Measurements from ENCODE around the gene FSTL4.
"Not testable (repeated sequence)": the region's sequence is repeated elsewhere in the genome, so short reads cannot be mapped to it uniquely, and the experiment has no call there.

FSTL4 gene

GRCh38 chr5:133233616-133234015 lies 378.7 kb downstream of the FSTL4 start:
- no peak for DNase-seq

DNA sequence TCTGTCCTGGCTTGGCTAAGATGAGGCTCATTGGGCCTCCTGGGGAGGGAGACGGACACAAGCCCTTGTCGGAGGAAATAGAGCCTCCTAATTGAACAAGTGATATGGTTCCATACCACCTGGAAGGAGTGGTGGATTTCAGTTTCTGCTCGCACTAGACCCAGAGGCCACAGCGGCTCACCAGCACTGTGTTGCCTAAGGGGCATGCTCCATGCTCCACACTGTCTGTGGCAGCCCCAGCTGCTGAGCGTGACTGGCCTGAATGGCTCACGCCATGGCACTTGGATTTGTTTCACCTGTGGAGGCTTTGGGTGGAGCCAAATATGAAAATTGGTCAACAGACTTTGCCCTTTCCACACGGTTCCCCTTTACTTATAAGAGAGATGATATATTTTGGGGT lies 379.4 kb downstream of the FSTL4 start:
- no peak for DNase-seq

DNA sequence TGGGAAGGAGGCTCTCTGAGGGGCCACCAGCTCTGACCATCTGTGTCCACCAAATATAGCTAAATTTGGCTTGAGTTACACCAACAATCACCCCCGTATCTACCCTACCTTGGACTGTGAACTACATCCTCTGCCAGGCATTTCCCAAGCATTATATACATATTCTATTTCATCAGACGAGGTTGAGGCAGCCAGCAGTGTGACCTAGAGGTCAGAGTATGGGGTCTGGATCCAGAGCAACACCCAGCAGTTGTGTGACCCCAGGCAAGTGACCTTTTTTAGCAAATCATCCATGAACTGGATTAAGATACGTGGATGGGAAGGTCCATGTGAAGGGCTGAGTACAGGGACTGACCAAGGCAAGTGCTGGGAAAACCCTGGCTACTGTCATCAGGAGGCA lies 379.9 kb downstream of the FSTL4 start:
- no peak for DNase-seq

GRCh38 chr5:133232011-133232410 lies 380.3 kb downstream of the FSTL4 start:
- no peak for DNase-seq

GRCh38 chr5:133230823-133231578 lies 381.3 kb downstream of the FSTL4 start:
- DNase-seq = no peak

DNA sequence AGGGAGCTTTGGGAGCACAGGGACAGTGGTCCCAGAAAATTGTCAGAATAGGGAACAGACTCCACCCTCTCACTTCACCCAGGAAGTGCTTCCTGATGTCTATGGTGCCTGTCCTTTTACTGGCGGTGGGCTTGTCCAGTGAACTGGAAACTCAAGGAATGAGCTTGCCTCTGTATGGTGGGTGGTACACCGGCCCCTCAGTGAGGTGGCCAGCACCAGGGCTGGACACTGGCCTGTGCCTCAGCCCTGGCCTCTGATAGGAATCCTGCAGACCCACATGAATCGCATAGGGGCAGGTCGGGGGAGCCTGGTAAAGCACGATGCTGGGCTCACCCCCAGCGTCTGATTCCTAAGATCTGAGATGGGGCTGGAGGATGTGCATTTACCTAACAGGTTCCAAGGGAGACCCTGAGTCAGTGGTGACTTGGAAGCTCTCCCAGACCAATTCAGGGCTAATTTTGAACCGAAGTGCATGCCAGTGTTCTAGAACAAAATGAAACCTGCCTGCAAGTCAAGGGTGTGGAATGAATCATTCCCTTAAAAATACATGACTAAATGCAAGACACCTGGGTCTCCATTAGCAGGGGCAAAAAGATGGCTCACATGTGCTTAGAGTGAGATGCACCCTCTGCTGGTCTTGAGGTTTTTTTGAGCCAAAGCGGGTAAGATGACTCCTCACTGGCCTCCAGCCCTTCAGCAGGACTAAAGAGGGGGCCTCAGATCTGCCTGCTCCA lies 382.2 kb downstream of the FSTL4 start:
- DNase-seq = no peak

GRCh38 chr5:133228316-133228715 lies 384.0 kb downstream of the FSTL4 start:
- no peak for DNase-seq

DNA sequence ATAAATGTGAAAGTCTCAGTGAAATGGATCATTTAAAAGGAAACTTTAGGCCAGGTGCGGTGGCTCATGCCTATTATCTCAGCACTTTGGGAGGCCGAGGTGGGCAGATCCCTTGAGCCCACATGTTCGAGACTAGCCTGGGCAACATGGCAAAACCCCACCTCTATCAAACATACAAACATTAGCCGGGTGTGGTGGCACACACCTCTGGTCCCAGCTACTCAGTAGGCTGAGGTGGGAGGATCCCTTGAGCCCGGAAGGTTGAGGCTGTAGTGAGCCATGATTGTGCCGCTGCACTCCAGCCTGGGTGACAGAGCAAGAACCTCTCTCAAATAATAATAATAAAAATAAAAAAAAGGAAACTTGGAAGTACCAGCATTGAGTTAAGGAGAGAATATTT lies 384.4 kb downstream of the FSTL4 start:
- no peak for DNase-seq

GRCh38 chr5:133227082-133227481 lies 385.3 kb downstream of the FSTL4 start:
- no peak for DNase-seq

DNA sequence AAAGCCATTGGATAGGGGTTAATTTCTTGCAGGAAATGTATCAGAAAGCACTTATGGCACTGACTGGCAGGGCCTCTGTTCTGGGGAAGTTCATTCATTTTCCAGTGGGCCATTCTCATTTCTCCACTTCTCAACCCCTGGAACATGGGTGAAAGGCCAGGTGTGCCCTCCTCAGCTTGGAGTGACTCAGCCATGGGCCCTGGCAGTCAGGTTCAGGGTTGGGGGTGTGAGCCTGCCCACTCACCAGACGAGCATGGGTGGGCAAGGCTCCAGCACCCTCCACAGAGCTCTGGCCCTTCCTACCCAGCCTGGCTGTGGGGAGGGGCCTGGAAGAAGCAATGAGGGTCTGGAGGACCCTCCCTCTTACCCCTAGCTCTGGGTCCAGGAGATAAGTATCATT lies 386.2 kb downstream of the FSTL4 start:
- no peak for DNase-seq

- DNase-seq = no peak
Measured at GRCh38 chr5:133225671-133226152, 386.6 kb downstream of the FSTL4 start.

DNA sequence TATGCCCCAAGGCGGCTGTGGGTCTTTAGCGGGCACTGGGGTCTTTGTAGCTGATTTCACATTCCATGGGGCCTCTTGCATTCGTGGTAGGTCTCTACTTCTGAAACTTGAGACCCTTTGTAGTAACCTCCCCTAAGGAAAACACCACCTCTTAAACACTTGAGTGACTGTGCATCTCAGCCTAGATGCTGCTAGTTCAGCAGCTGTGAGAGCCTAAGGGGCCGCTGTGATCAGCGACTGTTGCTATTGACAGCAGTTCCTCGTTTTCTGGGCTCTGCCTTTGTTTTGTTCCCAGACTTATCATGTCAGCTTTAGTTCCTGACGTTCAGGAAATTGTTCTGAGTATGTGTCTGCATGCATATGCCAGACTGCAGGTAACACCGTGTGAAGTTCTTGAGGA lies 389.4 kb downstream of the FSTL4 start:
- no peak for DNase-seq

DNA sequence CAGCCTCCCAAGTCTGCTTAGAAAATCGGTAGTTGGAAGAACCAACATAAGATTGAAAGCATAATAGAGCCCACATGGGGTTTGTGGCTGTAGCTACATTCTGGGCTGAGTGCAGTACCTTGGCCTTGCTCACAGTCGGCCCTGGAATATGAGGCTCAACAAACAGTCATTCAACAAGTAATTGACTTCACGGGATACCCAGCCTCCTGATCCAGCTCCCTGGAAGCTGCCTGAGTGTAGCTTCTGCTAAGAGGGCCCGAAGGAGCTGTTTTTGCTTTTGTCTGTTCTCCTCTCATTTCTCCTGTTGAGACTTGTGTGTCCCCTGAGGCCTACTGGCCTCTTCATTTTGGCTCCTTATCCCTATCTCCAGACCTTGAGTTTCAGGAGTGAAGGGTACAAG lies 389.8 kb downstream of the FSTL4 start:
- no peak for DNase-seq

GRCh38 chr5:133222040-133222439 lies 390.3 kb downstream of the FSTL4 start:
- DNase-seq = no peak

- DNase-seq = no peak
Measured at GRCh38 chr5:133220851-133221674, 391.3 kb downstream of the FSTL4 start.

DNA sequence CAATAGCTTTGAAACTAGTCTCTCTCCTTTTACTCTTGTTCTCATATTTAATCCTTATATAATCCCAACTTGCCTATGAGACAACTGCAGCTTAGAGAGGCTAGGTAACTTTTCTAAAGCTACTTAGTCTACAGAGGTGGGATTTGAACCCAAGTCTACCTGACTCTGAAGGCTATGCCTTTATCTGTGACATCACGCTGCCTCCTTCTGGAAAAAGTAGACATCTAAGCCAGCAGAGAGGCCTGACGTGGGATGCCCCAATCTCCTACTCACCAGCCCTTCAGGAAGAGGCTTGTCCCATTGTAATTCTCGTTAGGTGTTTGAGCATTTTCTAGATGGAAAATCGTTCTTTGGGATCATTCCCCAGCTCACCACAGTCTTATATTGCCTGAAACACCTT lies 393.0 kb downstream of the FSTL4 start:
- no peak for DNase-seq

DNA sequence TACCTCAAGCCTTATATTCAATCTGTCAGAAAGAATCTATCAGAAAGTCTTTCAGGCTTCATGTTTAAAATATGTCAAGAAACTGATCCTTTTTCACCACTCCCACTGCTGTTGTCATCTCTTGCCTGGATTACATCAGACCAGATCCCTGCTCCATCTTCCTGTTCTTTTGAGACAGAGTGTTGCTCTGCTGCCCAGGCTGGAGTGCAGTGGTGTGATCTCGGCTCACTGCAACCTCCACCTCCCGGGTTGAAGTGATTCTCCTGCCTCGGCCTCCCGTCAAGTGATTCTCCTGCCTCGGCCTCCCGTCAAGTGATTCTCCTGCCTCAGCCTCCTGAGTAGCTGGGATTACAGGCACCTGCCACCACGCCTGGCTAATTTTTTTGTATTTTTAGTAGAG lies 396.2 kb downstream of the FSTL4 start:
- not testable (repeated sequence) for DNase-seq

DNA sequence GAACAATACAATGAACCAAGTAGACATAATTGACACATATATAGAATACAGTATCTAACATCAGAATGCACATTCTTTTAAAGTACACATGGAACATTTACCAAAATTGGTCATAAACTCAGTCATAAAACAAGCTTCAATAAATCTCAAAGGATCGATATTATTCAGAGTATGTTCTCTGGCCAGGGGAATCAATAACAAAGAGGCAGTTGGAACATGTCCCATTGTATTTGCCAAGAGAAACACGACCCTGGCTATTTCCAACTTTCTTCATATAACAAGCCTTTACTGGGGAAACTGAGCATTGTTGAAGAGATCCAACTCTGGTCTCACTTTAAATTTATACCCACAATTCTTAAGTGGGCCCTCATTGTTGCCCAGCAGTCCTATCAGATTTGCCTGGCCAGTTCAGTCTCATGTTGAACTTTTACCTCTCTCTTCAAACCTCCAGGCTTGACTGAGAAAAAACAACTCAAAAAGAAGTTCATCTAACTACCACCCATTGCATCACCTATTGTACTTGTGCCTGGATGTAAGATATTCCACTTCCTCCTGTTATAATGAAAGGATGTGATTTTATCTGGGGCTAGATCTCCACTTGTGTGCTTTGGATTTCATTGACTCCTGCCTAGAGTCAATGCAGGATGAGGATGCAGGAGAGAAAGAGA lies 398.1 kb downstream of the FSTL4 start:
- DNase-seq = no peak

DNA sequence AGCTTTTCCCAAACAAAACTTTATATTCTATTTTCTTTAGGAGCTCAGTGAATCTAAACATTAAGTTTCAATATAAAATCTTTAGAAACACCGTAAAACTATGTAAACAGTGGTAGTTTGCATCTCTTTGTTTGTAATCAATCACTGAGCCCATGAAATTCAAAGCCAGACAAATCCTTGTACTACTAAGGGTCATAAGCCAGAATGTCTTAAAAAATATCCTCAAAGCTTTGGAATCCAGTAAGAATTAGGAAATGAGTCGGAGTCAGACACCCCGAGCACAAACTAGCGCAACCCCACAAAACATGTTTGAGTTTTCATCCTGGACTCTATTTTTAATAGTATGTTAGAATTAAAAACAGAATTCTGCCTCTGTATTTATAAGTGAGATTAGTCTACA lies 406.7 kb downstream of the FSTL4 start:
- no peak for DNase-seq

GRCh38 chr5:133205204-133205603 lies 407.1 kb downstream of the FSTL4 start:
- no peak for DNase-seq

DNA sequence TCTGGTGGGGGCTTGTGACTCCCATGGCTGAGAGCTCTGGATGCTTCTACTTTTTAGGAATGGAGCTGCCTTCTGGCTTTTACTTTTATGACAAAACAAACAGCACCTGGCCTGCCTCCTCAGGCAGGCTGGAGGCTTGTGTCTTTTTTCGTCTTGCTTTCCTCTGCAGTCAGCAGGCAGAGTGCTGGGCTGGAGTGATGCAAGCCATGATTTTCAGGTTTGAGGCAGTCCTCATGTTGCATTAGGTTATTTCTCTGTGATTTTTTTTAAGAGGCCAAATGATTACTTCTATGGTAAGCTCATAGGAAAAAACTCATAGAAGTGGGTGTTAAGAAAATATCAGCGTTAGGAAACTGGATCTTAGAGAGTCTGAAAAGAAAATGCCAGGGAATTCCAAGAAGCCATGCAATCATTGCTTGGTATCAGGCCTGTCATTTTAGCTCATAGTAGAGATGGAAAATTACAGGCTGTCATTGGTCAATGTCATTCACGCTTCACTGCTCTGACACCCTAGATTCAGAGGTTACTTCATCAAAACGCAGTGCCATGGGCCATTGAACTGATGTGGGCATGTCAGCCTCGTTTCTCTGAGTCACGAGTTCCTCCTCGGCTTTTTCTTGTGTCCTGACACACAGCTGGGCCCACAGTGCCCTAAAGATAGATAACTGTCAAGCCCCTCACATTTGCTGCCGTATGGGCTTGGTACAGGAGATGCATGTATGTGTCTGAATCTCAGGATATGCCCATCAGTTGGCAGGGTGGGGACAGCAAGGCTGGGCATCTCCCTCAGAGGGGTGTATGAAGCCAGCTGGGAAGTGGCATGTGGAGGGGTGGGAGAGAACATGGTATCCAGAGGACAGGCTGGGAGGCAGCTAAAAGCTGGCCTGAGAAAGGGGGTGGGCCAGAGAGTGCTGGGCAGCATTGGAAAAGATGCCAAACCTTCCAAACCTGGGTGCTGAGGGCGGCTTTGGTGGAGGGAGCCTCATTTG lies 408.7 kb downstream of the FSTL4 start:
- no peak for DNase-seq

All from stimulated activated CD8-positive, alpha-beta memory T cell treated with anti-CD3 and anti-CD28 coated beads, Interleukin-4, amount 100 ng/mL, for 48 hours (primary cell).